ENCODE results near the gene NIPAL3.
"Not testable (repeated sequence)": the region's sequence is repeated elsewhere in the genome, so short reads cannot be mapped to it uniquely, and the experiment has no call there.

The NIPAL3 gene

GRCh38 chr1:24492935-24493334 is 77.3 kb downstream of the NIPAL3 start:
- FAIRE-seq = not testable (repeated sequence)

GRCh38 chr1:24493785-24494184 is 78.2 kb downstream of the NIPAL3 start:
- FAIRE-seq = no peak

- FAIRE-seq = no peak
Measured at GRCh38 chr1:24498589-24498988, 83.0 kb downstream of the NIPAL3 start.

DNA sequence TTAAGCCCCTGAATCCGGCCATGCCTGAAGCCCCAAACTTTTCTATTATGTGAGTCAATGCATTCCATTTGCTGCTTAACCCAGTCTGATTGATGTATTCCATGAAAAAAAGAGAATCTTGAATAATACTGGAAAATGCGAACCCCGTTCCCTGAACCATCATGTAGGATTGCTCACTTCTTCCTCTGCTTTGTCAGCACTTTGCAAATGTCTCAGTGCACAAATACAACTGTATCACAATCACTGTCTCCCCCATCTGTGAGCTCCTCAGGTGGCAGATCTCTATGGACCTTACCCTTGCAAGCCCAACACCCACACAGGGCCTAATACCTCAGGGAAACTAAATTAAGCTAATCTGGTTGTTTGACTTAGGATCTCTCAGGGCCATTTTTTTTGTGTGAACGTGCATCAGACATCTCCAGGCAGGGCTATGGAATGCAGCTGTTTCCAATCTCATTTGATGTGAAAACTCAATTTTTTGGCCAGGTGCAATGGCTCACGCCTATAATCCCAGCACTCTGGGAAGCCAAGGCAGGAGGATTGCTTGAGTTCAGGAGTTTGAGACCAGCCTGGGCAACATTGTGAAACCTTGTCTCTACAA is 84.9 kb downstream of the NIPAL3 start:
- no peak for FAIRE-seq

- no peak for FAIRE-seq
Measured at GRCh38 chr1:24501371-24502064, 85.9 kb downstream of the NIPAL3 start.

- FAIRE-seq = no peak
Measured at GRCh38 chr1:24502065-24502708, 86.6 kb downstream of the NIPAL3 start.

- no peak for FAIRE-seq
Measured at GRCh38 chr1:24502709-24503058, 87.1 kb downstream of the NIPAL3 start, which contains the start of gene RCAN3. Gene RCAN3, plus strand, starts transcription at chr1:24502836. Its CDS starts 11,537 bp downstream, at chr1:24514373.

DNA sequence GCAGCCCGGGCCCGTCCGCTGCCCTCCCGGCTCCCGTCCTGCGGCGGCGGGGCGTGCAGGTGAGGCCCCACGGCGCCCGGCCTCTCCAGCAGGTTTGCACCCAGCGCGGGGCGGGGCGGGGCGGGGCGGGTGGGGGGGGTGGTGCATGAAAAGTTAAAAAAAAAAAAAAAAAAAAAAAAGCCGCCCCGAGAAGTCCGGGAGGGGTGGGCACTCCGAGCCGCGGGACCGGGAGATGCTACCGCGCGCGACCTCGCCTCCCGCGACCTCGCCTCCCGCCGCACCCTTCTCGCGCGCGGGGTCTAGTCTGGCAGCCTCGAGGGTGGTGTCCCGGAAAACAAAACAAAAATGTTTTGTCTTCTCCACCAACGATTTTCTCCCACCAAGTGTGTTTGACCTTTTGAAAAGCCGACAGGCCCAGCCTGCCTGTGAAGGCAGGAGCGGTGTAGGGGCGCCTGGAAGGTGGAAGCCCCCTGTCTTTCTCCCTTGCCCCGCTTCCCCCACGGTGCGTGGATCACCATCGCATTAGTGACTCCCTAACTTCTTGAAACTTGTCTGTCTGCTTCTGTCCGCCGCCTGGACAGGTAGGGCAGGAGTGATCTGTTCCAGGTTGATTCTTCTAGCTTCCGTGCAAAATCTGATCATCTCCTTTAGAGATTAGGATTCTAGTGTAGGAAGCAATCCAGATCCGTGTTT is 87.6 kb downstream of the NIPAL3 start:
- FAIRE-seq = no peak

GRCh38 chr1:24503870-24504523 is 88.4 kb downstream of the NIPAL3 start:
- no peak for FAIRE-seq

DNA sequence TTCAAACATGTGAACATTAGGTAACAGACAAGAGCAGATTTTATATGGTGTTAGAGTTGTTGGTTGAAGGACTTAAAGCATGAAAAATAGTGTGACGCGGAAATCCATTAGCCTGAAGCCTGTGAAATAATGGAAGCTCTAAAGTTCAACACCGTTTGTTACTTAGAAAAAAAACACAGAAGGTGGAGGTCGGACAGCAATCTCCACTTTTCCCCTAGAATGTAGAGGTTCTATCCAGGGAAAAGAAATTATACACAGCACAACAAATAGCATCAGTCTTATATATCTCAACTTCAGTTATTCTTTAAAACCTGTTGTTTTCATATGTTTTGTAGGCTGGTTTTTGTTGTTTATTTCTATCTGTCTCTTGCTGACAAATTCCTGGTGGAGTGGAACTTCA is 89.0 kb downstream of the NIPAL3 start:
- no peak for FAIRE-seq

GRCh38 chr1:24505816-24506215 is 90.2 kb downstream of the NIPAL3 start:
- no peak for FAIRE-seq

- FAIRE-seq = no peak
Measured at GRCh38 chr1:24506691-24507381, 91.2 kb downstream of the NIPAL3 start.

DNA sequence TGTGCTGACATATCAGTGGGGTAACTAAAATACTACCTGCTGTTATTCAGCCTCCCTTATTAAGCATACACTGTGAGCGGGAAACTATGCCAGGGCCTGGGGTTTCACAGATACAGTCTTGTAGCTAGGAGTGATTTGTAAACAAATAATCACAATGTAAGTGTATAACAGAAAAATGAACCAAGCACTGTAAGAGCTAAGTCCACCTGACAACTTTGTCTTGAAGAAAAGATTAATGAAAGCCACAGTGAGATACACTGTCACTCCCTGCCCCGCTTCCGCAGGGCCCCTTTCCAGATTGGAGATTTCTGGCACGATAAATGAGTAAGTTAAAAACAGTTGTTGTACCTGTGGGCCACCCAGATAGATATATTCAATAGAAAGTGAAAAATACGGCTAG is 91.8 kb downstream of the NIPAL3 start:
- FAIRE-seq = no peak

DNA sequence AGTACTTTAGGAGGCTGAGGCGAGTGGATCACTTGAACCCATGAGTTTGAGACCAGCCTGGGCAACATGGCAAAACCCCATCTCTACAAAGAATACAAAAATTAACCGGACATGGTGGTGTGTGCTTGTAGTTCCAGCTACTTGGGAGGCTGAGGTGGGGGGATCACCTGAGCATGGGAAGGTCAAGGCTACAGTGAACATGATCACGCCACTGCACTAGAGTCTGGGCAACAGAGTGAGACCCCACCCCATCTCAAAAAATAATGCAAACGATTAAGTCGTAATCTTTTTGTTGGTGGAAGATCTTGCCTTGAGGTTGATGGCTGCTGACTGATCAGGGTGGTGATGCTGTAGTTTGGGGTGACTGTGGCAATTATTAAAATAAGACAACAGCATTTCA is 93.3 kb downstream of the NIPAL3 start:
- FAIRE-seq = no peak

- FAIRE-seq = no peak
Measured at GRCh38 chr1:24513706-24514105, 98.1 kb downstream of the NIPAL3 start.

- no peak for FAIRE-seq
Measured at GRCh38 chr1:24514946-24515345, 99.3 kb downstream of the NIPAL3 start.

DNA sequence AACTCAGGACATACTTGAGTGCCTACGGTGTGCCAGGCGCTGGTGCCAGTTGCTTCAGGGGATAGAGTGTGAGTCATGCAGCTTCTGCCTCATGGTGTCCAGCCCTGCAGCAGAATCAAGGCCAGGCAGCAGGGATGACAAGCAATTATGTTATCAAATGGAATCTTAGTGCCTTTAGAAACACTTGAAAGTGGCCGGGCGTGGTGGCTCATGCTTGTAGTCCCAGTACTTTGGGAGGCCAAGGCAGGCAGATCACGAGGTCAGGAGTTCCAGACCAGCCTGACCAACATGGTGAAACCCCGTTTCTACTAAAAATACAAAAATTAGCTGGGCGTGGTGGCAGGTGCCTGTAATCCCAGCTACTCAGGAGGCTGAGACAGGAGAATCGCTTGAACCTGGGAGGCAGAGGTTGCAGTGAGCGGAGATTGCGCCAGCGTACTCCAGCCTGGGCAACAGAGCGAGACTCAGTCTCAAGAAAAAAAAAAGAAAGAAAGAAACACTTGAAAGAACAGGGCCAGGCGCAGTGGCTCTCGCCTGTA is 100.1 kb downstream of the NIPAL3 start:
- FAIRE-seq = not testable (repeated sequence)

DNA sequence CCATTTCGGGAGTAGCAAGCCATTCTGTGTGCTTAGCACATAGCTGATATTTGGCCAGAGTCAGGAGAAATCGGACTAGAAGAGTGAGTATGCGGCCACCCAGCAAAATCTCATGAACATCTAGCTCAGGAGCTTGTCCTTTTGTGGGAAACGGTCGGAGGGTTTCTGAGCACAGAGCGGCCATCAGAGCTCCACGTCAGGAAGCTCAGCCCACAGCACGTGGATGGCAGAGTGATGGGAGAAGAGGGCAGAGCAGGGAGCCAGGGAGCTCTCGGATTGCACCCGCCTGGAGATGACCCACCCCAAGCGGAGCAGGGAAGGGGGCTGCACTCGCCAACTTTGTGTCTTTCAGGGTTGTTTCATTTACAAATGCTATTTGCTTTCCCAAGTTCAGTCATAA is 100.9 kb downstream of the NIPAL3 start:
- no peak for FAIRE-seq

GRCh38 chr1:24517898-24518297 is 102.3 kb downstream of the NIPAL3 start:
- no peak for FAIRE-seq

- not testable (repeated sequence) for FAIRE-seq
Measured at GRCh38 chr1:24520282-24520681, 104.7 kb downstream of the NIPAL3 start.
